Lung (tissue), 10 donors: ENCODE measurements around the gene USP17L15. TPM values are rescaled to one million over a fixed set of nuclear protein-coding genes. Genes with fewer than 3 reads are reported as not detected.
"Not testable (repeated sequence)": the region's sequence is repeated elsewhere in the genome, so short reads cannot be mapped to it uniquely, and the experiment has no call there.

Experiments used
- ATAC-seq: fragments of 200-7000 bp; cut with Tn5 transposase; one replicate; pipeline ENCODE4 v1.9.1; 2020; ENCODE audit warnings: moderate number of reproducible peaks; ENCODE audit not compliant: insufficient read depth, low FRiP score
- DNase-seq, 3 donors: peaks; one replicate each; pipeline ENCODE4 v3.0.0-alpha.2; 2013 to 2017
- H3K27ac ChIP-seq, 2 donors: one replicate each; pipeline ENCODE4 v1.5.1; 2013; ENCODE audit warnings: mild to moderate bottlenecking in 2 of 2, moderate library complexity in 2 of 2, control low read depth in 1 of 2, inconsistent platforms in 1 of 2, low read depth in 1 of 2, low read length in 1 of 2
- H3K27me3 ChIP-seq, 3 donors: one replicate each; pipeline ENCODE4 v1.5.1; 2013; ENCODE audit warnings: low read length in 2 of 3; ENCODE audit not compliant: control insufficient read depth in 3 of 3, insufficient read depth in 3 of 3
- H3K36me3 ChIP-seq, 4 donors: one replicate each; pipeline ENCODE4 v1.5.1; 2013; ENCODE audit warnings: low read length in 4 of 4, mild to moderate bottlenecking in 1 of 4, moderate library complexity in 1 of 4; ENCODE audit not compliant: control insufficient read depth in 4 of 4, insufficient read depth in 4 of 4
- H3K4me1 ChIP-seq, 5 donors: one replicate each; pipeline ENCODE4 v1.5.1; 2013; ENCODE audit warnings: low read length in 5 of 5, mild to moderate bottlenecking in 2 of 5, moderate library complexity in 1 of 5; ENCODE audit not compliant: control insufficient read depth in 5 of 5, insufficient read depth in 5 of 5
- H3K4me3 ChIP-seq: one replicate; pipeline ENCODE4 v1.5.1; 2013; ENCODE audit warnings: mild to moderate bottlenecking, control low read depth, moderate library complexity
- H3K9ac ChIP-seq, 2 donors: one replicate each; pipeline ENCODE4 v1.5.1; 2013; ENCODE audit warnings: low read length in 2 of 2, control low read depth in 1 of 2; ENCODE audit not compliant: insufficient read depth in 1 of 2
- H3K9me3 ChIP-seq, 4 donors: one replicate each; pipeline ENCODE4 v1.5.1; 2013; ENCODE audit warnings: low read length in 3 of 4, mild to moderate bottlenecking in 1 of 4, moderate library complexity in 1 of 4; ENCODE audit not compliant: control insufficient read depth in 4 of 4, insufficient read depth in 3 of 4
- WGBS, 2 donors: extraction: QIAGEN DNeasy Blood & Tissue Kit; methylation state at CpG; one replicate each; pipeline ENCODE4 v1.1.7; 2013; 5-methylcytosine and 5-hydroxymethylcytosine counted together
- polyA plus RNA-seq, 2 donors: library from polyadenylated mRNA; stranded (reverse); fragments of 200-250 nt; gene quantifications; one replicate each; pipeline ENCODE4 v1.2.1, GENCODE V29; 2013
- total RNA-seq, 2 donors: library from RNA; depleted of rRNA in 1 of 2; stranded (reverse); fragments of >200 nt in 1 of 2; gene quantifications; one replicate each; pipeline ENCODE4 v1.2.1, GENCODE V29; 2014 to 2021
- donor health status: Bipolar disorder and iron deficiency.
- donor health status: healthy.
- donor health status: DM: yes; HTN: yes; CAD: no.

Gene USP17L15
- total and polyA plus RNA-seq, 4 donors: not detected

DNA sequence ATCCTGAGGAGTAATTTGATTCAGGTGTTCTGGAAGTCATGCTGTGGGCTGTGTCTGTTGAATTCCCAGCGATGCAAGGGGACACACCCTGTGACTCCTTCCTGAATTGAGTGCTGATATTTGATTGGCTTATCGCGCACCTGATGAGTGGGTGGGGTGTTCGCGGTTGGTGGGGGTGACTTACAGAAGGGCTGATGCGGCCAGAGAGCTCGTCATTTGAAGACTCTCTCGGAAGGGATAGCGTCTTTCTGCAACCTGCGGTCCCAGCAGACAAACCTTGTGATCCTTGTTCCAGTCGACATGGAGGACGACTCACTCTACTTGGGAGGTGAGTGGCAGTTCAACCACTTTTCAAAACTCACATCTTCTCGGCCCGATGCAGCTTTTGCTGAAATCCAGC, 9.4 kb downstream of the USP17L15 start, which contains the start of gene USP17L17:
Gene USP17L17 (plus strand): TSS at position 301 of the 400 bp plus-strand sequence. CDS start 0 bp downstream, at position 301.
- 92% methylated on average over 5 of the region's 14 CpGs for WGBS, 2 donors
- H3K4me3 ChIP-seq, ATAC-seq: not testable (repeated sequence)

DNA sequence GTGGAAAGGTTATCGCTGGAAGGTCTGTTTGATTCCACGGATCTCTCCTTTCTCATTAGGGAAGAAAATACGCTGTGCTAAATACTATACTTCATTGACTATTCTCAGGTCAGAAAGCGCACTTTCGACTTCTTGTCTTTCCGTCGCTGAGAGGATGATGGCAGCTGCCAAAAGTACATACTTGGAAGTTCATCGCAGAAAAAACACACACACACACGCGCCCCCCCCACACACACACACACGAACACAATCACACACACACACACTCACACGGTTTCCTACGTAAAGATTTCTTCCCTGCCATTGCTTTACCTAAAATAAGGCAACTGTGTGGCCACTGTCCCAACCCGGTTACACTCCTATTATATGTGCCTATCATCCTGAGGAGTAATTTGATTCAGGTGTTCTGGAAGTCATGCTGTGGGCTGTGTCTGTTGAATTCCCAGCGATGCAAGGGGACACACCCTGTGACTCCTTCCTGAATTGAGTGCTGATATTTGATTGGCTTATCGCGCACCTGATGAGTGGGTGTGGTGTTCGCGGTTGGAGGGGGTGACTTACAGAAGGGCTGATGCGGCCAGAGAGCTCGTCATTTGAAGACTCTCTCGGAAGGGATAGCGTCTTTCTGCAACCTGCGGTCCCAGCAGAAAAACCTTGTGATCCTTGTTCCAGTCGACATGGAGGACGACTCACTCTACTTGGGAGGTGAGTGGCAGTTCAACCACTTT, 13.9 kb downstream of the USP17L15 start, which contains the start of gene USP17L18:
Gene USP17L18 (plus strand): TSS at position 678 of the 728 bp plus-strand sequence. CDS start 0 bp downstream, at position 678.
- H3K9ac ChIP-seq, H3K27me3 ChIP-seq, H3K27ac ChIP-seq, H3K36me3 ChIP-seq, H3K9me3 ChIP-seq, H3K4me1 ChIP-seq, H3K4me3 ChIP-seq, ATAC-seq: not testable (repeated sequence)
- WGBS, 2 donors: 88 to 89% methylated on average over 14 to 15 of the region's 26 CpGs
- peak in 1 of 3 donors; percentile 12 for DNase-seq

More for the DNA sequence above, 9.4 kb downstream of the USP17L15 start, which contains the start of gene USP17L17:
- H3K36me3 ChIP-seq, H3K9me3 ChIP-seq, H3K27me3 ChIP-seq, H3K4me1 ChIP-seq, DNase-seq, H3K9ac ChIP-seq, H3K27ac ChIP-seq: not testable (repeated sequence)

DNA sequence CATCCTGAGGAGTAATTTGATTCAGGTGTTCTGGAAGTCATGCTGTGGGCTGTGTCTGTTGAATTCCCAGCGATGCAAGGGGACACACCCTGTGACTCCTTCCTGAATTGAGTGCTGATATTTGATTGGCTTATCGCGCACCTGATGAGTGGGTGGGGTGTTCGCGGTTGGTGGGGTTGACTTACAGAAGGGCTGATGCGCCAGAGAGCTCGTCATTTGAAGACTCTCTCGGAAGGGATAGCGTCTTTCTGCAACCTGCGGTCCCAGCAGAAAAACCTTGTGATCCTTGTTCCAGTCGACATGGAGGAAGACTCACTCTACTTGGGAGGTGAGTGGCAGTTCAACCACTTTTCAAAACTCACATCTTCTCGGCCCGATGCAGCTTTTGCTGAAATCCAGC, 18.9 kb downstream of the USP17L15 start, which contains the start of gene USP17L19:
Gene USP17L19 (plus strand): TSS at position 301 of the 400 bp plus-strand sequence. CDS start 0 bp downstream, at position 301.
- H3K9ac ChIP-seq, H3K27ac ChIP-seq: not testable (repeated sequence)
- WGBS, 2 donors: no CpG with 5 or more reads among the region's 13 CpGs

DNA sequence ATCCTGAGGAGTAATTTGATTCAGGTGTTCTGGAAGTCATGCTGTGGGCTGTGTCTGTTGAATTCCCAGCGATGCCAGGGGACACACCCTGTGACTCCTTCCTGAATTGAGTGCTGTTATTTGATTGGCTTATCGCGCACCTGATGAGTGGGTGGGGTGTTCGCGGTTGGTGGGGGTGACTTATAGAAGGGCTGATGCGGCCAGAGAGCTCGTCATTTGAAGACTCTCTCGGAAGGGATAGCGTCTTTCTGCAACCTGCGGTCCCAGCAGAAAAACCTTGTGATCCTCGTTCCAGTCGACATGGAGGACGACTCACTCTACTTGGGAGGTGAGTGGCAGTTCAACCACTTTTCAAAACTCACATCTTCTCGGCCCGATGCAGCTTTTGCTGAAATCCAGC, 23.6 kb downstream of the USP17L15 start, which contains the start of gene USP17L20:
Gene USP17L20 (plus strand): TSS at position 301 of the 400 bp plus-strand sequence. CDS start 0 bp downstream, at position 301.
- not testable (repeated sequence) for H3K4me1 ChIP-seq, H3K4me3 ChIP-seq, H3K36me3 ChIP-seq, H3K9ac ChIP-seq, ATAC-seq, H3K27ac ChIP-seq, DNase-seq, H3K9me3 ChIP-seq, H3K27me3 ChIP-seq
- whole genome bisulfite sequencing, 2 donors: no CpG with 5 or more reads among the region's 15 CpGs

More for the DNA sequence above, 18.9 kb downstream of the USP17L15 start, which contains the start of gene USP17L19:
- DNase-seq, H3K27me3 ChIP-seq, H3K4me1 ChIP-seq, H3K36me3 ChIP-seq, ATAC-seq, H3K4me3 ChIP-seq, H3K9me3 ChIP-seq: not testable (repeated sequence)

DNA sequence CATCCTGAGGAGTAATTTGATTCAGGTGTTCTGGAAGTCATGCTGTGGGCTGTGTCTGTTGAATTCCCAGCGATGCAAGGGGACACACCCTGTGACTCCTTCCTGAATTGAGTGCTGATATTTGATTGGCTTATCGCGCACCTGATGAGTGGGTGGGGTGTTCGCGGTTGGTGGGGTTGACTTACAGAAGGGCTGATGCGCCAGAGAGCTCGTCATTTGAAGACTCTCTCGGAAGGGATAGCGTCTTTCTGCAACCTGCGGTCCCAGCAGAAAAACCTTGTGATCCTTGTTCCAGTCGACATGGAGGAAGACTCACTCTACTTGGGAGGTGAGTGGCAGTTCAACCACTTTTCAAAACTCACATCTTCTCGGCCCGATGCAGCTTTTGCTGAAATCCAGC, 28.4 kb downstream of the USP17L15 start, which contains the start of gene USP17L21:
Gene USP17L21 (plus strand): TSS at position 301 of the 400 bp plus-strand sequence. CDS start 0 bp downstream, at position 301.
- not testable (repeated sequence) for H3K27ac ChIP-seq, H3K27me3 ChIP-seq, H3K9ac ChIP-seq, H3K4me1 ChIP-seq, H3K9me3 ChIP-seq, H3K36me3 ChIP-seq, DNase-seq, H3K4me3 ChIP-seq, ATAC-seq
- no CpG with 5 or more reads among the region's 13 CpGs for WGBS, 2 donors

DNA sequence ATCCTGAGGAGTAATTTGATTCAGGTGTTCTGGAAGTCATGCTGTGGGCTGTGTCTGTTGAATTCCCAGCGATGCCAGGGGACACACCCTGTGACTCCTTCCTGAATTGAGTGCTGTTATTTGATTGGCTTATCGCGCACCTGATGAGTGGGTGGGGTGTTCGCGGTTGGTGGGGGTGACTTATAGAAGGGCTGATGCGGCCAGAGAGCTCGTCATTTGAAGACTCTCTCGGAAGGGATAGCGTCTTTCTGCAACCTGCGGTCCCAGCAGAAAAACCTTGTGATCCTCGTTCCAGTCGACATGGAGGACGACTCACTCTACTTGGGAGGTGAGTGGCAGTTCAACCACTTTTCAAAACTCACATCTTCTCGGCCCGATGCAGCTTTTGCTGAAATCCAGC, 33.1 kb downstream of the USP17L15 start, which contains the start of gene USP17L22:
Gene USP17L22 (plus strand): TSS at position 301 of the 400 bp plus-strand sequence. CDS start 0 bp downstream, at position 301.
- H3K9me3 ChIP-seq, H3K9ac ChIP-seq, H3K27me3 ChIP-seq, H3K27ac ChIP-seq, DNase-seq, H3K36me3 ChIP-seq, H3K4me1 ChIP-seq, ATAC-seq, H3K4me3 ChIP-seq: not testable (repeated sequence)
- WGBS, 2 donors: no CpG with 5 or more reads among the region's 15 CpGs

DNA sequence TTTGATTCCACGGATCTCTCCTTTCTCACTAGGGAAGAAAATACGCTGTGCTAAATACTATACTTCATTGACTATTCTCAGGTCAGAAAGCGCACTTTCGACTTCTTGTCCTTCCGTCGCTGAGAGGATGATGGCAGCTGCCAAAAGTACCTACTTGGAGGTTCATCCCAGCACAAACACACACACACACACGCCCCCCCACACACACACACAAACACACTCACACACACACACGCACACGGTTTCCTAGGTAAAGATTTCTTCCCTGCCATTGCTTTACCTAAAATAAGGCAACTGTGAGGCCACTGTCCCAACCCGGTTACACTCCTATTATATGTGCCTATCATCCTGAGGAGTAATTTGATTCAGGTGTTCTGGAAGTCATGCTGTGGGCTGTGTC, 37.5 kb downstream of the USP17L15 start:
- H3K27ac ChIP-seq, H3K9me3 ChIP-seq, H3K4me3 ChIP-seq, H3K4me1 ChIP-seq, H3K27me3 ChIP-seq, H3K9ac ChIP-seq, ATAC-seq, DNase-seq, H3K36me3 ChIP-seq: not testable (repeated sequence)
- WGBS, 2 donors: 83 to 85% methylated on average over 4 to 5 of the region's 10 CpGs
